ENCODE data around the gene FYN. TPM values are rescaled to one million over a fixed set of nuclear protein-coding genes. Genes with fewer than 3 reads are reported as not detected.

FYN gene
- total and polyA plus RNA-seq, 9 of the 15 experiments (the other 6 are each of a cell fraction or from before 2014, with no cell fraction given), result 2.9 to 22.1 (median 11.4) TPM

DNA sequence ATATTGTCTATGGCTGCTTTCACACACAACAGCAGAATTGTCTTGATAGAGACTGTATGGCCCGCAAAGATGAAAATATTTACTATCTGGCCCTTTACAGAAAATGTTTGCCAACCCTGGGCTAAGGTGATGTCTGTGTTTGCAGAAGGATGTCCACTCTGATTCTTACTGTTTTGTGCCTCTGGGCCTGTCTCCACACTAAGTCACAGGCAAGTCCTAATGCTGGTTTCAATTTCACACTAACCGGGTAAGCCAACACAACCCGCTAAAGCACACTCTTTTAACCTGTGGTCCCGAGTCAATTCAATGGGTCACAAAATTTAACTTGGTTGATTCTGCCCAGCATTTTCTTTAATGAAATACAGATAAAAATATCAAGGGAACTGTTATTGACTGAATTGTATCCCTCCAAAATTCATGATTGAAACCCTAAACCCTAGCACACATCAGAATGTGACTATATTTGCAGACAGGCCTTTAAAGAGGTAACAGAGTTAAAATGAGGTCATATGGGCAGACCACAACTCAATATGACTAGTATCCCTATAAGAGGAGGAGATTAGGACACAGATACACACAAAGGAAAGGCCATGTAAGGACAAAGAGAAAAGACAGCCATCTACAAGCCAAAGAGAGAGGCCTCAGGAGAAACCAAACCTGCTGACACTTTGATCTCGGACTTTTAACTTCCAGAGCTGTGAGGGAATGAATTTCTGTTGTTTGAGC is 78.4 kb downstream of the FYN start (continued):
- TF ChIP-seq, protein P1, sequence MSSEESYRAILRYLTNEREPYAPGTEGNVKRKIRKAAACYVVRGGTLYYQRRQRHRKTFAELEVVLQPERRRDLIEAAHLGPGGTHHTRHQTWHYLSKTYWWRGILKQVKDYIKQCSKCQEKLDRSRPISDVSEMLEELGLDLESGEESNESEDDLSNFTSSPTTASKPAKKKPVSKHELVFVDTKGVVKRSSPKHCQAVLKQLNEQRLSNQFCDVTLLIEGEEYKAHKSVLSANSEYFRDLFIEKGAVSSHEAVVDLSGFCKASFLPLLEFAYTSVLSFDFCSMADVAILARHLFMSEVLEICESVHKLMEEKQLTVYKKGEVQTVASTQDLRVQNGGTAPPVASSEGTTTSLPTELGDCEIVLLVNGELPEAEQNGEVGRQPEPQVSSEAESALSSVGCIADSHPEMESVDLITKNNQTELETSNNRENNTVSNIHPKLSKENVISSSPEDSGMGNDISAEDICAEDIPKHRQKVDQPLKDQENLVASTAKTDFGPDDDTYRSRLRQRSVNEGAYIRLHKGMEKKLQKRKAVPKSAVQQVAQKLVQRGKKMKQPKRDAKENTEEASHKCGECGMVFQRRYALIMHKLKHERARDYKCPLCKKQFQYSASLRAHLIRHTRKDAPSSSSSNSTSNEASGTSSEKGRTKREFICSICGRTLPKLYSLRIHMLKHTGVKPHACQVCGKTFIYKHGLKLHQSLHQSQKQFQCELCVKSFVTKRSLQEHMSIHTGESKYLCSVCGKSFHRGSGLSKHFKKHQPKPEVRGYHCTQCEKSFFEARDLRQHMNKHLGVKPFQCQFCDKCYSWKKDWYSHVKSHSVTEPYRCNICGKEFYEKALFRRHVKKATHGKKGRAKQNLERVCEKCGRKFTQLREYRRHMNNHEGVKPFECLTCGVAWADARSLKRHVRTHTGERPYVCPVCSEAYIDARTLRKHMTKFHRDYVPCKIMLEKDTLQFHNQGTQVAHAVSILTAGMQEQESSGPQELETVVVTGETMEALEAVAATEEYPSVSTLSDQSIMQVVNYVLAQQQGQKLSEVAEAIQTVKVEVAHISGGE (CRISPR knock-in tag; IDR thresholded peaks at IDR 0.05), result 0 out of 6 replicates have a peak, but pooled peaks of 1 of the 3 experiments have one; percentile 17
- TF ChIP-seq TARDBP (IDR thresholded peaks at IDR 0.05) (no peak), SMARCA5 (IDR thresholded peaks at IDR 0.05) (no peak), KLF1 (tag; IDR thresholded peaks at IDR 0.05) (no peak), ETV5 (CRISPR knock-in tag; IDR thresholded peaks at IDR 0.05; ENCODE audit: low read depth) (no peak), MEF2D (tag; conservative IDR thresholded peaks at IDR 0.05; ENCODE audit: low read depth) (no peak), BMI1 (IDR thresholded peaks at IDR 0.05; ENCODE audit: low read length) (no peak), GABPB1 (CRISPR knock-in tag; IDR thresholded peaks at IDR 0.05) (no peak), RFX1 (IDR thresholded peaks at IDR 0.05) (no peak), OTX1 (CRISPR knock-in tag; IDR thresholded peaks at IDR 0.05) (no peak), SMARCC2 (IDR thresholded peaks at IDR 0.05; ENCODE audit: low read depth) (no peak), CBFA2T3 (IDR thresholded peaks at IDR 0.05) (no peak), ZNF717 (CRISPR knock-in tag; IDR thresholded peaks at IDR 0.05) (no peak)
- TF ChIP-seq, protein P2, sequence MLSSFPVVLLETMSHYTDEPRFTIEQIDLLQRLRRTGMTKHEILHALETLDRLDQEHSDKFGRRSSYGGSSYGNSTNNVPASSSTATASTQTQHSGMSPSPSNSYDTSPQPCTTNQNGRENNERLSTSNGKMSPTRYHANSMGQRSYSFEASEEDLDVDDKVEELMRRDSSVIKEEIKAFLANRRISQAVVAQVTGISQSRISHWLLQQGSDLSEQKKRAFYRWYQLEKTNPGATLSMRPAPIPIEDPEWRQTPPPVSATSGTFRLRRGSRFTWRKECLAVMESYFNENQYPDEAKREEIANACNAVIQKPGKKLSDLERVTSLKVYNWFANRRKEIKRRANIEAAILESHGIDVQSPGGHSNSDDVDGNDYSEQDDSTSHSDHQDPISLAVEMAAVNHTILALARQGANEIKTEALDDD (IDR thresholded peaks at IDR 0.05), result peak; percentile 38; the same call in 1 of the 2 replicates
- TF ChIP-seq, protein P3, sequence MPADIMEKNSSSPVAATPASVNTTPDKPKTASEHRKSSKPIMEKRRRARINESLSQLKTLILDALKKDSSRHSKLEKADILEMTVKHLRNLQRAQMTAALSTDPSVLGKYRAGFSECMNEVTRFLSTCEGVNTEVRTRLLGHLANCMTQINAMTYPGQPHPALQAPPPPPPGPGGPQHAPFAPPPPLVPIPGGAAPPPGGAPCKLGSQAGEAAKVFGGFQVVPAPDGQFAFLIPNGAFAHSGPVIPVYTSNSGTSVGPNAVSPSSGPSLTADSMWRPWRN (IDR thresholded peaks at IDR 0.05; ENCODE audit: low read depth), result no peak
- TF ChIP-seq, protein P4, sequence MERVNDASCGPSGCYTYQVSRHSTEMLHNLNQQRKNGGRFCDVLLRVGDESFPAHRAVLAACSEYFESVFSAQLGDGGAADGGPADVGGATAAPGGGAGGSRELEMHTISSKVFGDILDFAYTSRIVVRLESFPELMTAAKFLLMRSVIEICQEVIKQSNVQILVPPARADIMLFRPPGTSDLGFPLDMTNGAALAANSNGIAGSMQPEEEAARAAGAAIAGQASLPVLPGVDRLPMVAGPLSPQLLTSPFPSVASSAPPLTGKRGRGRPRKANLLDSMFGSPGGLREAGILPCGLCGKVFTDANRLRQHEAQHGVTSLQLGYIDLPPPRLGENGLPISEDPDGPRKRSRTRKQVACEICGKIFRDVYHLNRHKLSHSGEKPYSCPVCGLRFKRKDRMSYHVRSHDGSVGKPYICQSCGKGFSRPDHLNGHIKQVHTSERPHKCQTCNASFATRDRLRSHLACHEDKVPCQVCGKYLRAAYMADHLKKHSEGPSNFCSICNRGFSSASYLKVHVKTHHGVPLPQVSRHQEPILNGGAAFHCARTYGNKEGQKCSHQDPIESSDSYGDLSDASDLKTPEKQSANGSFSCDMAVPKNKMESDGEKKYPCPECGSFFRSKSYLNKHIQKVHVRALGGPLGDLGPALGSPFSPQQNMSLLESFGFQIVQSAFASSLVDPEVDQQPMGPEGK (CRISPR knock-in tag; IDR thresholded peaks at IDR 0.05; ENCODE audit: borderline replicate concordance), result no peak
- TF ChIP-seq, protein P5, sequence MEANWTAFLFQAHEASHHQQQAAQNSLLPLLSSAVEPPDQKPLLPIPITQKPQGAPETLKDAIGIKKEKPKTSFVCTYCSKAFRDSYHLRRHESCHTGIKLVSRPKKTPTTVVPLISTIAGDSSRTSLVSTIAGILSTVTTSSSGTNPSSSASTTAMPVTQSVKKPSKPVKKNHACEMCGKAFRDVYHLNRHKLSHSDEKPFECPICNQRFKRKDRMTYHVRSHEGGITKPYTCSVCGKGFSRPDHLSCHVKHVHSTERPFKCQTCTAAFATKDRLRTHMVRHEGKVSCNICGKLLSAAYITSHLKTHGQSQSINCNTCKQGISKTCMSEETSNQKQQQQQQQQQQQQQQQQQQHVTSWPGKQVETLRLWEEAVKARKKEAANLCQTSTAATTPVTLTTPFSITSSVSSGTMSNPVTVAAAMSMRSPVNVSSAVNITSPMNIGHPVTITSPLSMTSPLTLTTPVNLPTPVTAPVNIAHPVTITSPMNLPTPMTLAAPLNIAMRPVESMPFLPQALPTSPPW (CRISPR knock-in tag; IDR thresholded peaks at IDR 0.05), result 0 out of 2 replicates have a peak, but pooled peaks have one; percentile 12
- TF ChIP-seq, protein P6, sequence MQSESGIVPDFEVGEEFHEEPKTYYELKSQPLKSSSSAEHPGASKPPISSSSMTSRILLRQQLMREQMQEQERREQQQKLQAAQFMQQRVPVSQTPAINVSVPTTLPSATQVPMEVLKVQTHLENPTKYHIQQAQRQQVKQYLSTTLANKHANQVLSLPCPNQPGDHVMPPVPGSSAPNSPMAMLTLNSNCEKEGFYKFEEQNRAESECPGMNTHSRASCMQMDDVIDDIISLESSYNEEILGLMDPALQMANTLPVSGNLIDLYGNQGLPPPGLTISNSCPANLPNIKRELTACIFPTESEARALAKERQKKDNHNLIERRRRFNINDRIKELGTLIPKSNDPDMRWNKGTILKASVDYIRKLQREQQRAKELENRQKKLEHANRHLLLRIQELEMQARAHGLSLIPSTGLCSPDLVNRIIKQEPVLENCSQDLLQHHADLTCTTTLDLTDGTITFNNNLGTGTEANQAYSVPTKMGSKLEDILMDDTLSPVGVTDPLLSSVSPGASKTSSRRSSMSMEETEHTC (IDR thresholded peaks at IDR 0.05), result no peak

Measured in K562 (cell line).